ENCODE results near the gene HBM.
"Not testable (repeated sequence)": the region's sequence is repeated elsewhere in the genome, so short reads cannot be mapped to it uniquely, and the experiment has no call there.

Gene HBM

DNA sequence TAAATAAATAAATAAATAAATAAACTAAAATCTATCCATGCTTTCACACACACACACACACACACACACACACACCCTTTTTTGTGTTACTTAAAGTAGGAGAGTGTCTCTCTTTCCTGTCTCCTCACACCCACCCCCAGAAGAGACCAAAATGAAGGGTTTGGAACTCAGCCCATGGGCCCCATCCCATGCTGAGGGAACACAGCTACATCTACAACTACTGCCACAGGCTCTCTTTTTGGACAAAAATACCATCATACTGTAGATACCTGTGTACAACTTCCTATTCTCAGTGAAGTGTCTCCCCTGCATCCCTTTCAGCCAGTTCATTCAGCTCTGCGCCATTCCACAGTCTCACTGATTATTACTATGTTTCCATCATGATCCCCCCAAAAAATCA is 5.0 kb downstream of the HBM start:
- TF ChIP-seq, protein P1, sequence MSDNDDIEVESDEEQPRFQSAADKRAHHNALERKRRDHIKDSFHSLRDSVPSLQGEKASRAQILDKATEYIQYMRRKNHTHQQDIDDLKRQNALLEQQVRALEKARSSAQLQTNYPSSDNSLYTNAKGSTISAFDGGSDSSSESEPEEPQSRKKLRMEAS (IDR thresholded peaks at IDR 0.05; ENCODE audit: low read depth, low read length) = no peak
- TF ChIP-seq, protein P2, sequence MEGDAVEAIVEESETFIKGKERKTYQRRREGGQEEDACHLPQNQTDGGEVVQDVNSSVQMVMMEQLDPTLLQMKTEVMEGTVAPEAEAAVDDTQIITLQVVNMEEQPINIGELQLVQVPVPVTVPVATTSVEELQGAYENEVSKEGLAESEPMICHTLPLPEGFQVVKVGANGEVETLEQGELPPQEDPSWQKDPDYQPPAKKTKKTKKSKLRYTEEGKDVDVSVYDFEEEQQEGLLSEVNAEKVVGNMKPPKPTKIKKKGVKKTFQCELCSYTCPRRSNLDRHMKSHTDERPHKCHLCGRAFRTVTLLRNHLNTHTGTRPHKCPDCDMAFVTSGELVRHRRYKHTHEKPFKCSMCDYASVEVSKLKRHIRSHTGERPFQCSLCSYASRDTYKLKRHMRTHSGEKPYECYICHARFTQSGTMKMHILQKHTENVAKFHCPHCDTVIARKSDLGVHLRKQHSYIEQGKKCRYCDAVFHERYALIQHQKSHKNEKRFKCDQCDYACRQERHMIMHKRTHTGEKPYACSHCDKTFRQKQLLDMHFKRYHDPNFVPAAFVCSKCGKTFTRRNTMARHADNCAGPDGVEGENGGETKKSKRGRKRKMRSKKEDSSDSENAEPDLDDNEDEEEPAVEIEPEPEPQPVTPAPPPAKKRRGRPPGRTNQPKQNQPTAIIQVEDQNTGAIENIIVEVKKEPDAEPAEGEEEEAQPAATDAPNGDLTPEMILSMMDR (IDR thresholded peaks at IDR 0.05; ENCODE audit: low read depth, low read length) = no peak
- TF ChIP-seq MYC (IDR thresholded peaks at IDR 0.05; ENCODE audit: low read depth, low read length) = no peak
- no peak for TF ChIP-seq POLR2A (IDR thresholded peaks at IDR 0.05; ENCODE audit: extremely low read depth, insufficient read length)
- DNase-seq (ENCODE audit: low read depth) = no peak
- H3K4me3 ChIP-seq (ENCODE audit: low read depth, low read length) = no peak overlapping the region

DNA sequence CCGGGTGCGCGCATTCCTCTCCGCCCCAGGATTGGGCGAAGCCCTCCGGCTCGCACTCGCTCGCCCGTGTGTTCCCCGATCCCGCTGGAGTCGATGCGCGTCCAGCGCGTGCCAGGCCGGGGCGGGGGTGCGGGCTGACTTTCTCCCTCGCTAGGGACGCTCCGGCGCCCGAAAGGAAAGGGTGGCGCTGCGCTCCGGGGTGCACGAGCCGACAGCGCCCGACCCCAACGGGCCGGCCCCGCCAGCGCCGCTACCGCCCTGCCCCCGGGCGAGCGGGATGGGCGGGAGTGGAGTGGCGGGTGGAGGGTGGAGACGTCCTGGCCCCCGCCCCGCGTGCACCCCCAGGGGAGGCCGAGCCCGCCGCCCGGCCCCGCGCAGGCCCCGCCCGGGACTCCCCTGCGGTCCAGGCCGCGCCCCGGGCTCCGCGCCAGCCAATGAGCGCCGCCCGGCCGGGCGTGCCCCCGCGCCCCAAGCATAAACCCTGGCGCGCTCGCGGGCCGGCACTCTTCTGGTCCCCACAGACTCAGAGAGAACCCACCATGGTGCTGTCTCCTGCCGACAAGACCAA is 6.7 kb downstream of the HBM start, which contains the start of gene HBA2:
Gene HBA2, plus strand, starts transcription at position 503 of the 568 bp plus-strand sequence. Its CDS starts 37 bp downstream, at position 540.
- not testable (repeated sequence) for DNase-seq (ENCODE audit: low read depth); H3K4me3 ChIP-seq (ENCODE audit: low read depth, low read length)

DNA sequence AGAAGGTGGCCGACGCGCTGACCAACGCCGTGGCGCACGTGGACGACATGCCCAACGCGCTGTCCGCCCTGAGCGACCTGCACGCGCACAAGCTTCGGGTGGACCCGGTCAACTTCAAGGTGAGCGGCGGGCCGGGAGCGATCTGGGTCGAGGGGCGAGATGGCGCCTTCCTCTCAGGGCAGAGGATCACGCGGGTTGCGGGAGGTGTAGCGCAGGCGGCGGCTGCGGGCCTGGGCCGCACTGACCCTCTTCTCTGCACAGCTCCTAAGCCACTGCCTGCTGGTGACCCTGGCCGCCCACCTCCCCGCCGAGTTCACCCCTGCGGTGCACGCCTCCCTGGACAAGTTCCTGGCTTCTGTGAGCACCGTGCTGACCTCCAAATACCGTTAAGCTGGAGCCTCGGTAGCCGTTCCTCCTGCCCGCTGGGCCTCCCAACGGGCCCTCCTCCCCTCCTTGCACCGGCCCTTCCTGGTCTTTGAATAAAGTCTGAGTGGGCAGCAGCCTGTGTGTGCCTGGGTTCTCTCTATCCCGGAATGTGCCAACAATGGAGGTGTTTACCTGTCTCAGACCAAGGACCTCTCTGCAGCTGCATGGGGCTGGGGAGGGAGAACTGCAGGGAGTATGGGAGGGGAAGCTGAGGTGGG is 7.6 kb downstream of the HBM start:
- not testable (repeated sequence) for H3K4me3 ChIP-seq (ENCODE audit: low read depth, low read length); DNase-seq (ENCODE audit: low read depth)

DNA sequence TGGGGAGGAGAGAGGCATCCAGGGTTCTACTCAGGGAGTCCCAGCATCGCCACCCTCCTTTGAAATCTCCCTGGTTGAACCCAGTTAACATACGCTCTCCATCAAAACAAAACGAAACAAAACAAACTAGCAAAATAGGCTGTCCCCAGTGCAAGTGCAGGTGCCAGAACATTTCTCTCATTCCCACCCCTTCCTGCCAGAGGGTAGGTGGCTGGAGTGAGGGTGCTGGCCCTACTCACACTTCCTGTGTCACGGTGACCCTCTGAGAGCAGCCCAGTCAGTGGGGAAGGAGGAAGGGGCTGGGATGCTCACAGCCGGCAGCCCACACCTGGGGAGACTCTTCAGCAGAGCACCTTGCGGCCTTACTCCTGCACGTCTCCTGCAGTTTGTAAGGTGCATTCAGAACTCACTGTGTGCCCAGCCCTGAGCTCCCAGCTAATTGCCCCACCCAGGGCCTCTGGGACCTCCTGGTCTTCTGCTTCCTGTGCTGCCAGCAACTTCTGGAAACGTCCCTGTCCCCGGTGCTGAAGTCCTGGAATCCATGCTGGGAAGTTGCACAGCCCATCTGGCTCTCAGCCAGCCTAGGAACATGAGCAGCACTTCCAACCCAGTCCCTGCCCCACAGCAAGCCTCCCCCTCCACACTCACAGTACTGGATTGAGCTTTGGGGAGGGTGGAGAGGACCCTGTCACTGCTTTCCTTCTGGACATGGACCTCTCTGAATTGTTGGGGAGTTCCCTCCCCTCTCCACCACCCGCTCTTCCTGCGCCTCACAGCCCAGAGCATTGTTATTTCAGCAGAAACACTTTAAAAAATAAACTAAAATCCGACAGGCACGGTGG is 8.4 kb downstream of the HBM start:
- not testable (repeated sequence) for DNase-seq (ENCODE audit: low read depth); H3K4me3 ChIP-seq (ENCODE audit: low read depth, low read length)

DNA sequence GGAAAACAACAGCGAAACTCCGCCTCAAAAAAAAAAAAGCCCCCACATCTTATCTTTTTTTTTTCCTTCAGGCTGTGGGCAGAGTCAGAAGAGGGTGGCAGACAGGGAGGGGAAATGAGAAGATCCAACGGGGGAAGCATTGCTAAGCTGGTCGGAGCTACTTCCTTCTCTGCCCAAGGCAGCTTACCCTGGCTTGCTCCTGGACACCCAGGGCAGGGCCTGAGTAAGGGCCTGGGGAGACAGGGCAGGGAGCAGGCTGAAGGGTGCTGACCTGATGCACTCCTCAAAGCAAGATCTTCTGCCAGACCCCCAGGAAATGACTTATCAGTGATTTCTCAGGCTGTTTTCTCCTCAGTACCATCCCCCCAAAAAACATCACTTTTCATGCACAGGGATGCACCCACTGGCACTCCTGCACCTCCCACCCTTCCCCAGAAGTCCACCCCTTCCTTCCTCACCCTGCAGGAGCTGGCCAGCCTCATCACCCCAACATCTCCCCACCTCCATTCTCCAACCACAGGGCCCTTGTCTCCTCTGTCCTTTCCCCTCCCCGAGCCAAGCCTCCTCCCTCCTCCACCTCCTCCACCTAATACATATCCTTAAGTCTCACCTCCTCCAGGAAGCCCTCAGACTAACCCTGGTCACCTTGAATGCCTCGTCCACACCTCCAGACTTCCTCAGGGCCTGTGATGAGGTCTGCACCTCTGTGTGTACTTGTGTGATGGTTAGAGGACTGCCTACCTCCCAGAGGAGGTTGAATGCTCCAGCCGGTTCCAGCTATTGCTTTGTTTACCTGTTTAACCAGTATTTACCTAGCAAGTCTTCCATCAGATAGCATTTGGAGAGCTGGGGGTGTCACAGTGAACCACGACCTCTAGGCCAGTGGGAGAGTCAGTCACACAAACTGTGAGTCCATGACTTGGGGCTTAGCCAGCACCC is 9.5 kb downstream of the HBM start:
- DNase-seq (ENCODE audit: low read depth) = no peak
- H3K4me3 ChIP-seq (ENCODE audit: low read depth, low read length) = no peak overlapping the region
- TF ChIP-seq POLR2A (IDR thresholded peaks at IDR 0.05; ENCODE audit: extremely low read depth, insufficient read length) (no peak), MYC (IDR thresholded peaks at IDR 0.05; ENCODE audit: low read depth, low read length) (no peak)
- TF ChIP-seq, protein P1 (IDR thresholded peaks at IDR 0.05; ENCODE audit: low read depth, low read length) = no peak
- TF ChIP-seq, protein P2 (IDR thresholded peaks at IDR 0.05; ENCODE audit: low read depth, low read length) = no peak

DNA sequence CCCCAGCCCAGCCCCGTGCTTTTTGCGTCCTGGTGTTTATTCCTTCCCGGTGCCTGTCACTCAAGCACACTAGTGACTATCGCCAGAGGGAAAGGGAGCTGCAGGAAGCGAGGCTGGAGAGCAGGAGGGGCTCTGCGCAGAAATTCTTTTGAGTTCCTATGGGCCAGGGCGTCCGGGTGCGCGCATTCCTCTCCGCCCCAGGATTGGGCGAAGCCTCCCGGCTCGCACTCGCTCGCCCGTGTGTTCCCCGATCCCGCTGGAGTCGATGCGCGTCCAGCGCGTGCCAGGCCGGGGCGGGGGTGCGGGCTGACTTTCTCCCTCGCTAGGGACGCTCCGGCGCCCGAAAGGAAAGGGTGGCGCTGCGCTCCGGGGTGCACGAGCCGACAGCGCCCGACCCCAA is 10.2 kb downstream of the HBM start:
- H3K4me3 ChIP-seq (ENCODE audit: low read depth, low read length); DNase-seq (ENCODE audit: low read depth): not testable (repeated sequence)

DNA sequence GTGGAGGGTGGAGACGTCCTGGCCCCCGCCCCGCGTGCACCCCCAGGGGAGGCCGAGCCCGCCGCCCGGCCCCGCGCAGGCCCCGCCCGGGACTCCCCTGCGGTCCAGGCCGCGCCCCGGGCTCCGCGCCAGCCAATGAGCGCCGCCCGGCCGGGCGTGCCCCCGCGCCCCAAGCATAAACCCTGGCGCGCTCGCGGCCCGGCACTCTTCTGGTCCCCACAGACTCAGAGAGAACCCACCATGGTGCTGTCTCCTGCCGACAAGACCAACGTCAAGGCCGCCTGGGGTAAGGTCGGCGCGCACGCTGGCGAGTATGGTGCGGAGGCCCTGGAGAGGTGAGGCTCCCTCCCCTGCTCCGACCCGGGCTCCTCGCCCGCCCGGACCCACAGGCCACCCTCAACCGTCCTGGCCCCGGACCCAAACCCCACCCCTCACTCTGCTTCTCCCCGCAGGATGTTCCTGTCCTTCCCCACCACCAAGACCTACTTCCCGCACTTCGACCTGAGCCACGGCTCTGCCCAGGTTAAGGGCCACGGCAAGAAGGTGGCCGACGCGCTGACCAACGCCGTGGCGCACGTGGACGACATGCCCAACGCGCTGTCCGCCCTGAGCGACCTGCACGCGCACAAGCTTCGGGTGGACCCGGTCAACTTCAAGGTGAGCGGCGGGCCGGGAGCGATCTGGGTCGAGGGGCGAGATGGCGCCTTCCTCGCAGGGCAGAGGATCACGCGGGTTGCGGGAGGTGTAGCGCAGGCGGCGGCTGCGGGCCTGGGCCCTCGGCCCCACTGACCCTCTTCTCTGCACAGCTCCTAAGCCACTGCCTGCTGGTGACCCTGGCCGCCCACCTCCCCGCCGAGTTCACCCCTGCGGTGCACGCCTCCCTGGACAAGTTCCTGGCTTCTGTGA is 11.0 kb downstream of the HBM start, which contains the start of gene HBA1:
Gene HBA1, plus strand, starts transcription at position 204 of the 906 bp plus-strand sequence. Its CDS starts 37 bp downstream, at position 241.
- not testable (repeated sequence) for H3K4me3 ChIP-seq (ENCODE audit: low read depth, low read length); DNase-seq (ENCODE audit: low read depth)

DNA sequence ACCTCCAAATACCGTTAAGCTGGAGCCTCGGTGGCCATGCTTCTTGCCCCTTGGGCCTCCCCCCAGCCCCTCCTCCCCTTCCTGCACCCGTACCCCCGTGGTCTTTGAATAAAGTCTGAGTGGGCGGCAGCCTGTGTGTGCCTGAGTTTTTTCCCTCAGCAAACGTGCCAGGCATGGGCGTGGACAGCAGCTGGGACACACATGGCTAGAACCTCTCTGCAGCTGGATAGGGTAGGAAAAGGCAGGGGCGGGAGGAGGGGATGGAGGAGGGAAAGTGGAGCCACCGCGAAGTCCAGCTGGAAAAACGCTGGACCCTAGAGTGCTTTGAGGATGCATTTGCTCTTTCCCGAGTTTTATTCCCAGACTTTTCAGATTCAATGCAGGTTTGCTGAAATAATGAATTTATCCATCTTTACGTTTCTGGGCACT is 11.6 kb downstream of the HBM start:
- no peak overlapping the region for H3K4me3 ChIP-seq (ENCODE audit: low read depth, low read length)
- TF ChIP-seq MYC (IDR thresholded peaks at IDR 0.05; ENCODE audit: low read depth, low read length) = no peak
- TF ChIP-seq, protein P1 (IDR thresholded peaks at IDR 0.05; ENCODE audit: low read depth, low read length) = no peak
- no peak for TF ChIP-seq POLR2A (IDR thresholded peaks at IDR 0.05; ENCODE audit: extremely low read depth, insufficient read length)
- TF ChIP-seq, protein P2 (IDR thresholded peaks at IDR 0.05; ENCODE audit: low read depth, low read length) = no peak
- no peak for DNase-seq (ENCODE audit: low read depth)
